G401.6 (cell line): ENCODE results near the gene ENG.
"Not testable (repeated sequence)": the region's sequence is repeated elsewhere in the genome, so short reads cannot be mapped to it uniquely, and the experiment has no call there.

ENCODE experiments used
- FAIRE-seq: peaks from 2 replicates; lab custom pipeline; 2012; peaks lifted over from hg19 to GRCh38; lab: Jason Lieb, UNC

ENG gene

DNA sequence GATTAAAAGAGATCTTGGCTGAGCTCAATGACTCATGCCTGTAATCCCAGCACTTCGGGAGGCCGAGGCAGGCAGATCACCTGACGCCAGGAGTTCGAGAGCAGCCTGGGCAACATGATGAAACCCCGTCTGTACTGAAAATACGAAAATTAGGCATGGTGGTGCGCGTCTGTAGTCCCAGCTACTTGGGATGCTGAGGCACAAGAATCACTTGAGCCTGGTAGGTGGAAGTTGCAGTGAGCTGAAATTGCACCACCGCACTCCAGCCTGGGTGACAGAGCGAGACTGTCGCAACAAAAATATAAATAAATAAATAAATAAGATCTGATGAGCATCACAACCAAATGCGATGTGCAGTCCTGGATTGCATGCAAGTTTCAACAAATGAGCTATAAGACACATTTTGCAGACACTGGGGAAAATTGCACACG lies 8.7 kb upstream of the ENG start:
- no peak for FAIRE-seq

- FAIRE-seq: no peak
Measured at GRCh38 chr9:127862075-127863011, 7.9 kb upstream of the ENG start.

- FAIRE-seq: no peak
Measured at GRCh38 chr9:127860779-127861178, 6.3 kb upstream of the ENG start.

DNA sequence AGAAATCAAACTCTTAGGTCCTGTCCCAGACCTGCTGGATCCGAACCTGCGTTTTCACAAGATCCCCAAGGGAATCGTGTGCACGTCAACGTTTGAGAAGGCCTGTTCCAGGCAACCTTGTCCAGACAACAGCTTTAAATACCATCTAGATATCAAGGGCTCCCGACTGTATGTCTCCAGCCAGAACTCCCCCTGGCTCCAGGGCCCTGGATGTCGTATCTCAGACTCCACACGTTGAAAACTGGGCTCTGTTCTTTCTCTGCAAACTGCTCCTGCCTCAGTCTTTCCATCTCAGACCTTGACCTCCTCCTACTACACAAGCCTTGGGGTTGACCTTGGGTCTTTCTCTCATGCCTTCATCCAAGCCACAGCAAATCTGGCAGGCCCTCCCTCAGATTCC lies 5.8 kb upstream of the ENG start:
- no peak for FAIRE-seq

DNA sequence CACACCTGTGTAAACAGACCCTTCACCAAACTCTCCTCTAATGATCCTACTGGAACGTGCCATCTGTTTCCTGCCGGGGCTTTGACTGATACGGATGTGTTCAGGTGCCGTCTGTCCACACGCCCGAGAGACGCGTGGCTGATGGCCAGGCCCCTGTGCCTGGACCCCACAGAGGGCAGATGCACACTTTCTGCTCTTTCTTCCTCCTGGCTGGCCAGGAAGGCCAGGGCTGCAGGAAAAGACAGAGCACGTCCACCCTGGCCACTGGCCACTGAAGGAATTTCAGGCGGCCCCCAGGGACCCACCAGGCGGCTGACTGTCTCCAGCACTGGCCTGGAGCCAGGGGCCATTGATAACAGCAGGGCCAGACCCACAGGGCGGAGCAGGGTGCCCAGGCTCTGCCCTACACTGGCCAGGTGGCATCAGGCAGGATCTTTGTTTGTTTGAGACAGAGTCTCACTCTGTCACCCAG lies 3.6 kb upstream of the ENG start:
- FAIRE-seq: no peak

DNA sequence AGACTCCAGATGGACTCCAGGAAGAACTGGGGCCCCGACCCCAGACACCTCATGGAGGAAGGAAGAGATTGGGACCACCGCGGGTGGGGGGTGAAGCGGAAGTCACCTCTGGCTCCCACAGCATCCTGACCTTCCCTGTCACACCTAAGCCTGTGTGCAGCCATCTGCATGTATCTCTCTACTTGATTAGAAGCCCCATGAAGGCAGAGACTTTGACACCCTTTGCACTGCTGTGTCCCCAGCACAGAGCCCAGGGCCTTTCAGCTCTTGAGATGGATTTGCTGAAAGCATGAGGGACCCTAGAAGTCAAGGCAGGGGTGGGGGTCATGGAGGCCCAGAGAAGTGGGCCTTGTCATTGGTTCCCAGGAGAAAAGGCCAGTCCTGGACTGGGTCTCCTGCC lies 2.8 kb upstream of the ENG start:
- FAIRE-seq: no peak

GRCh38 chr9:127856729-127857116 lies 2.3 kb upstream of the ENG start:
- FAIRE-seq: no peak

GRCh38 chr9:127856094-127856728 lies 1.8 kb upstream of the ENG start:
- FAIRE-seq: no peak

DNA sequence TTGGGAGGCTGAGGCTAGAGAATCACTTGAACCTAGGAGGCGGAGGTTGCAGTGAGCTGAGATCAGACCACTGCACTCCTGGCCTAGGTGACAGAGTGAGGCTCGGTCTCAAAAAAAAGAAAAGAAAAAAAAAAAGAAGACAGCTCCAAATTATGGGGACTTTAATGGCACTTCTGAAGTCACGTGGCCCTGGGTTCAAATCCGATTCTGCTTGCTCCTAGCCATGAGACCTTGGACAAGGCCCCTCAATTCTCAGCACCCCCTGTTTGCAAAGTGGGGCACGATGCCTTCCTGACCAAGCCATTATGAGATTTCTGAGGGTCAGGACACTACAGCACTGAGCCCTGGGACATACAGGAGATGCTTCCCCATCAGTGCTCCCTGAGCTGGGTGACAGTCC lies 1.1 kb upstream of the ENG start:
- FAIRE-seq: no peak

GRCh38 chr9:127854960-127855359 lies 502 bp upstream of the ENG start:
- no peak for FAIRE-seq

GRCh38 chr9:127853312-127854183 lies 910 bp downstream of the ENG start:
- no peak for FAIRE-seq

DNA sequence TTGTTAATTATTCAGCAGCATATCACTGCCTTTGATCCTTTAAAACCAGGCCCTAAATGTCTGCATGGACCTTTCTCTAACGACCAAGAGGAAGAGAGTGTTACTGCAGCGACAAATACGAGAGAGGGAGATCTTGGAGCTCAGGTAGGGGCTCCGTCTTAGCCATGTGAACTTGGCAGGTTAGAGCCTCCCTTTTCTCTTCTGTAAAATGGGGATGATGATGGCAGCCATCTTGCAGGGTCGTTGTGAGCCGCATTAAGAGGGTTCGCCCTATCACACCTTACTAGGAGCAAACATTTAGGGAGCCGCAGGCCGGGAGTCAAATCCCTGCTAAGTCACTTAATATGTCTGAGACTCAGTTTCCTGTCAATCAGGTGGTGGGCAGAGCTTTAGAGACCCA lies 1.6 kb downstream of the ENG start:
- FAIRE-seq: no peak

DNA sequence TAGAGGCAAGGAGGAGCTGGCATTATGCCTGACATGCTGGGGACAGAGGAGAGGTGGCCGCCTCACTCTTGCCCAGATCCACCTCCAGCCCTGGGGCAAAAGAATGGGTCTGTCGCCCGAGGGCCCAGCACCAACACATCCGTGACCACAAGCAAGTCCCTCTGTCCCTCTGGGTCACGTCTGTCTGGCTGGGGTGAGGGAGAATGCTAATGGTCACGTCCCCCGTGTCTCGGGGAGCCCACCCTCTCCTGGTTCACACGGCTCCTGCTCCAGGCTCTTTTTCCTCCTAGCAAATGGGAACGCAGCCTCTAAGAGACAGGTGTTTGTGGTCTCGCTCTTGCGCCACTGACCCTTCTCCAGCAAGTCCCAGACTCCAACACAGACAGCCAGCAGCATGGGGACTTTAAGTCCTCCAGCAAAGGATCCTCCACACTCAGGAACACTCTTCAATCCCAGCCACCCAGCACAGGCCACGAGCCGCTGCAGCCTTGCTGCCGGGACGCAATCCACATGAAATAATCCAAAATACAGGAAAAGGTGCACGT lies 4.1 kb downstream of the ENG start:
- FAIRE-seq: no peak

- no peak for FAIRE-seq
Measured at GRCh38 chr9:127848756-127849504, 5.5 kb downstream of the ENG start.

- no peak for FAIRE-seq
Measured at GRCh38 chr9:127847833-127848755, 6.4 kb downstream of the ENG start.

DNA sequence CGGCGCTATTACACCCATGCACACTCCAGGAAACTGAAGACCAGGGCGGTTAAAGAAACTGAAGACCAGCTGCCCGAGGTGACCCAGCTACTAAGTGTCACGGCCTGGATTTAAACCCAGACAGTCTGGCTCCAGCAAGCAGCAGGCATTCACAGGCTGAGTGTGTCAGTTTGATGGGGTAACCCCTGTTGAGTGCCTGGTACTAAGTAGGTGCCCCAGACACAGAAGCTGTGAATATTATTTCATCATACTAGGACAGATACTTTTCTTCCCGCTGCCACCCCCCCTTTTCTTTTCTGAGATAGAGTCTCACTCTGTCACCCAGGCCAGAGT lies 7.3 kb downstream of the ENG start:
- FAIRE-seq: no peak

GRCh38 chr9:127846443-127847177 lies 7.8 kb downstream of the ENG start:
- no peak for FAIRE-seq

- FAIRE-seq: not testable (repeated sequence)
Measured at GRCh38 chr9:127845619-127846018, 8.8 kb downstream of the ENG start.

DNA sequence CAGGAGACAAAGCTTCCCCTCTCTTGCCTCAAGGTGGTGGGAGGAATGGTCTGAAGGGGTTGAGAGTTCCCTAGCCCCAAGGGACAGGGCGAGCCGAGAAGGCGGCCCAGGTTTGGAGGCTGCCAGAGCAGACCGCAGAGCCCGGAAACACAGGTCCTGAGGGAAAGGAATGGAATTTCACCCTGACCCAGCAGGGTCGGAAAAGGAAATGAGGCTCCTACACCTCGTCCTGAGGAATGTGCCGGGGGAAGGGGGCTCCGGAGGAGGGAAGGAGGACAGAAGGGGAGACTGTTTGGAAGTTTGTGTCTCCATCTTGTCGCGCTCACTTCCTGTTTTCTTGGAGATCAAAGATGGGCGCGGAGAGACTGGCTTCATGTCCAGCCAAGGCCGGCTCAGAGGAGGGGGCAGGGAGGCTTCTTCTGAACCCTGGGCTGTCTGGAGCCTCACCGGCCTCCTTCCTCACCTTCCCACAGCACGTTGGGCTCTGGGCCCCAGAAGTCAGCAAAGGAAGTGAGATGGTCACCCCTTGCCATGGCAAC lies 9.6 kb downstream of the ENG start:
- no peak for FAIRE-seq
